Suprapubic skin (tissue), 4 donors: ENCODE measurements around the gene SNAPC2.

Experiments used
- POLR2A ChIP-seq, 2 donors: fragments of 450-650 bp; IDR thresholded peaks; one replicate each; pipeline ENCODE4 v1.6.1; 2017; ENCODE audit warnings: antibody characterized with exemption in 2 of 2, mild to moderate bottlenecking in 2 of 2, moderate library complexity in 2 of 2
- POLR2AphosphoS5 ChIP-seq, 3 donors: sonication (generic); formaldehyde crosslinking; IDR thresholded peaks; one replicate each; pipeline ENCODE4 v1.6.1; 2017; ENCODE audit warnings: antibody characterized with exemption in 3 of 3
- TF ChIP-seq, protein P1 (sequence below), 2 donors: fragments of 200-600 bp in 1 of 2; fragments of 450-650 bp in 1 of 2; sonication (generic) in 1 of 2; IDR thresholded peaks; one replicate each; pipeline ENCODE4 v1.5.1; 2016 to 2019; ENCODE audit warnings: antibody characterized with exemption in 2 of 2, mild to moderate bottlenecking in 1 of 2, moderate library complexity in 1 of 2

GRCh38 chr19:7919610-7920518 lies at the start of gene SNAPC2:
- TF ChIP-seq, protein P1, sequence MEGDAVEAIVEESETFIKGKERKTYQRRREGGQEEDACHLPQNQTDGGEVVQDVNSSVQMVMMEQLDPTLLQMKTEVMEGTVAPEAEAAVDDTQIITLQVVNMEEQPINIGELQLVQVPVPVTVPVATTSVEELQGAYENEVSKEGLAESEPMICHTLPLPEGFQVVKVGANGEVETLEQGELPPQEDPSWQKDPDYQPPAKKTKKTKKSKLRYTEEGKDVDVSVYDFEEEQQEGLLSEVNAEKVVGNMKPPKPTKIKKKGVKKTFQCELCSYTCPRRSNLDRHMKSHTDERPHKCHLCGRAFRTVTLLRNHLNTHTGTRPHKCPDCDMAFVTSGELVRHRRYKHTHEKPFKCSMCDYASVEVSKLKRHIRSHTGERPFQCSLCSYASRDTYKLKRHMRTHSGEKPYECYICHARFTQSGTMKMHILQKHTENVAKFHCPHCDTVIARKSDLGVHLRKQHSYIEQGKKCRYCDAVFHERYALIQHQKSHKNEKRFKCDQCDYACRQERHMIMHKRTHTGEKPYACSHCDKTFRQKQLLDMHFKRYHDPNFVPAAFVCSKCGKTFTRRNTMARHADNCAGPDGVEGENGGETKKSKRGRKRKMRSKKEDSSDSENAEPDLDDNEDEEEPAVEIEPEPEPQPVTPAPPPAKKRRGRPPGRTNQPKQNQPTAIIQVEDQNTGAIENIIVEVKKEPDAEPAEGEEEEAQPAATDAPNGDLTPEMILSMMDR (IDR thresholded peaks at IDR 0.05), result no peak
- peak in 2 of 3 donors; percentile 87 to 95 for TF ChIP-seq POLR2AphosphoS5 (IDR thresholded peaks at IDR 0.05)
- no peak for TF ChIP-seq POLR2A (IDR thresholded peaks at IDR 0.05)
